NCI-H1092 treated with DMSO at 0.1 percent for 48 hours (cell line): ENCODE data around the gene TRMT2A.
A peak's percentile ranks its signal among the peaks of the same experiment; 100 is the strongest.

Experiments used
- DNase-seq: peaks from one replicate; lab custom pipeline; 2025; lab: John Stamatoyannopoulos, UW

Gene TRMT2A

GRCh38 chr22:20116376-20116950, 563 bp downstream of the TRMT2A start:
- DNase-seq, result no peak

GRCh38 chr22:20115691-20116375, 1.2 kb downstream of the TRMT2A start, which contains the start of gene RANBP1:
TSS of gene RANBP1 (plus strand) at chr22:20116104. CDS start at chr22:20116185, 81 bp downstream.
- DNase-seq, result no peak

- DNase-seq, result no peak
Observed at GRCh38 chr22:20114506-20115475, 2.2 kb downstream of the TRMT2A start.

- DNase-seq, result no peak
Observed at GRCh38 chr22:20113551-20114310, 3.3 kb downstream of the TRMT2A start.

GRCh38 chr22:20112623-20113511, 4.2 kb downstream of the TRMT2A start:
- DNase-seq, result no peak

GRCh38 chr22:20111689-20112622, 5.1 kb downstream of the TRMT2A start:
- no peak for DNase-seq

GRCh38 chr22:20111045-20111688, 5.9 kb downstream of the TRMT2A start:
- DNase-seq, result peak; percentile 30

- no peak for DNase-seq
Observed at GRCh38 chr22:20110359-20110985, 6.6 kb downstream of the TRMT2A start.

GRCh38 chr22:20109411-20110358, 7.3 kb downstream of the TRMT2A start:
- DNase-seq, result no peak

- no peak for DNase-seq
Observed at GRCh38 chr22:20108757-20109230, 8.2 kb downstream of the TRMT2A start.

- DNase-seq, result no peak
Observed at GRCh38 chr22:20107951-20108756, 8.9 kb downstream of the TRMT2A start.

- no peak for DNase-seq
Observed at GRCh38 chr22:20107471-20107901, 9.5 kb downstream of the TRMT2A start.

GRCh38 chr22:20106849-20107237, 10.2 kb downstream of the TRMT2A start:
- no peak for DNase-seq

- DNase-seq, result no peak
Observed at GRCh38 chr22:20106205-20106848, 10.7 kb downstream of the TRMT2A start.

GRCh38 chr22:20105456-20106204, 11.4 kb downstream of the TRMT2A start:
- no peak for DNase-seq
